Islet precursor cell (in vitro differentiated cells): ENCODE measurements around the gene TRIM16.
"Not testable (repeated sequence)": the region's sequence is repeated elsewhere in the genome, so short reads cannot be mapped to it uniquely, and the experiment has no call there.

ENCODE experiments used
- DNase-seq: peaks from one replicate; pipeline ENCODE4 v3.0.0-alpha.2; 2018

The TRIM16 gene

GRCh38 chr17:15657868-15658267 lies 26.2 kb downstream of the TRIM16 start:
- DNase-seq: peak; percentile 42

GRCh38 chr17:15654886-15655561 lies 29.1 kb downstream of the TRIM16 start:
- DNase-seq: peak; percentile 90

- DNase-seq: peak; percentile 30
Measured at GRCh38 chr17:15654401-15654800, 29.7 kb downstream of the TRIM16 start.

GRCh38 chr17:15652960-15653359 lies 31.2 kb downstream of the TRIM16 start:
- peak; percentile 46 for DNase-seq

- DNase-seq: peak; percentile 99
Measured at GRCh38 chr17:15651583-15652110, 32.5 kb downstream of the TRIM16 start.

- peak; percentile 34 for DNase-seq
Measured at GRCh38 chr17:15650741-15651582, 33.1 kb downstream of the TRIM16 start.

- DNase-seq: peak; percentile 77
Measured at GRCh38 chr17:15649861-15650421, 34.2 kb downstream of the TRIM16 start.

GRCh38 chr17:15648386-15648785 lies 35.7 kb downstream of the TRIM16 start:
- DNase-seq: no peak

- DNase-seq: peak; percentile 59
Measured at GRCh38 chr17:15645942-15646312, 38.2 kb downstream of the TRIM16 start.

- peak; percentile 77 for DNase-seq
Measured at GRCh38 chr17:15645099-15645941, 38.8 kb downstream of the TRIM16 start.

- not testable (repeated sequence) for DNase-seq
Measured at GRCh38 chr17:15642505-15643251, 41.4 kb downstream of the TRIM16 start.

GRCh38 chr17:15642014-15642413 lies 42.1 kb downstream of the TRIM16 start:
- DNase-seq: not testable (repeated sequence)

GRCh38 chr17:15630930-15631453 lies 53.1 kb downstream of the TRIM16 start:
- DNase-seq: not testable (repeated sequence)

- not testable (repeated sequence) for DNase-seq
Measured at GRCh38 chr17:15629991-15630390, 54.1 kb downstream of the TRIM16 start.

GRCh38 chr17:15623661-15624209 lies 60.4 kb downstream of the TRIM16 start:
- not testable (repeated sequence) for DNase-seq

GRCh38 chr17:15623255-15623654 lies 60.9 kb downstream of the TRIM16 start:
- not testable (repeated sequence) for DNase-seq

GRCh38 chr17:15622124-15622523 lies 62.0 kb downstream of the TRIM16 start:
- DNase-seq: not testable (repeated sequence)

- not testable (repeated sequence) for DNase-seq
Measured at GRCh38 chr17:15619331-15620058, 64.6 kb downstream of the TRIM16 start, which contains the start of gene FBXW10B. Gene FBXW10B, minus strand, starts transcription at chr17:15619704. Its CDS starts 192 bp downstream, at chr17:15619512.

GRCh38 chr17:15616828-15617227 lies 67.3 kb downstream of the TRIM16 start:
- not testable (repeated sequence) for DNase-seq

GRCh38 chr17:15615850-15616249 lies 68.3 kb downstream of the TRIM16 start:
- DNase-seq: not testable (repeated sequence)
